Left lung (tissue), 10 donors: ENCODE data around the gene EPC2. TPM values are rescaled to one million over a fixed set of nuclear protein-coding genes. Genes with fewer than 3 reads are reported as not detected.

Source experiments
- ATAC-seq: fragments of 200-7000 bp; cut with Tn5 transposase; one replicate; pipeline ENCODE4 v1.9.1; 2020; ENCODE audit warnings: moderate library complexity
- DNase-seq, 4 donors: peaks; one replicate each; pipeline ENCODE4 v3.0.0-alpha.2; 2013 to 2020
- H3K27ac ChIP-seq, 2 donors: fragments of 200-600 bp; sonication (generic) in 1 of 2; one replicate each; pipeline versions ENCODE4 v1.5.0 to v1.8.0; 2020 to 2021
- H3K27me3 ChIP-seq, 2 donors: fragments of 200-600 bp; sonication (generic) in 1 of 2; one replicate each; pipeline versions ENCODE4 v1.5.0 to v1.8.0; 2020 to 2021
- H3K36me3 ChIP-seq, 2 donors: fragments of 200-600 bp; sonication (generic) in 1 of 2; one replicate each; pipeline versions ENCODE4 v1.5.0 to v1.8.0; 2020 to 2021
- H3K4me1 ChIP-seq, 2 donors: fragments of 200-600 bp; one replicate each; pipeline ENCODE4 v1.8.0; 2021
- H3K4me3 ChIP-seq, 2 donors: fragments of 200-600 bp; sonication (generic) in 1 of 2; one replicate each; pipeline versions ENCODE4 v1.5.0 to v1.8.0; 2020 to 2021; ENCODE audit warnings: mild to moderate bottlenecking in 1 of 2
- H3K9me3 ChIP-seq, 2 donors: fragments of 200-600 bp; sonication (generic) in 1 of 2; one replicate each; pipeline versions ENCODE4 v1.5.0 to v1.8.0; 2020 to 2021
- intact Hi-C, 2 donors: fragments of 100-400 bp; cut with DNase I; formaldehyde crosslinking; loops; one replicate each; pipeline versions ENCODE4 v1.11.2 to v1.14.2; 2022
- polyA plus RNA-seq, 6 donors: library from polyadenylated mRNA; unstranded; fragments of 120-200 nt; gene quantifications; one replicate each; pipeline ENCODE4 v1.2.1, GENCODE V29; 2013; ENCODE audit not compliant: insufficient read length in 6 of 6
- total RNA-seq, 2 donors: library from RNA; stranded (reverse); fragmentation: NEBNext Ultra II Directional; extraction: Animal tissue kit (Norgen Biotek cat#: 25700); gene quantifications; one replicate each; pipeline ENCODE4 v1.2.1, GENCODE V29; 2021
- TF ChIP-seq, protein P1 (sequence below), 2 donors: fragments of 200-600 bp; sonication (generic) in 1 of 2; IDR thresholded peaks; one replicate each; pipeline versions ENCODE4 v1.5.0 to v1.8.0; 2021; ENCODE audit warnings: antibody characterized with exemption in 2 of 2
- donor health status: DM: no; HTN: yes; CAD: no.
- donor health status: DM: no; HTN: no; CAD: no.

The EPC2 gene
- total and polyA plus RNA-seq, 8 donors: 28.7 to 65.5 (median 60.6) TPM

DNA sequence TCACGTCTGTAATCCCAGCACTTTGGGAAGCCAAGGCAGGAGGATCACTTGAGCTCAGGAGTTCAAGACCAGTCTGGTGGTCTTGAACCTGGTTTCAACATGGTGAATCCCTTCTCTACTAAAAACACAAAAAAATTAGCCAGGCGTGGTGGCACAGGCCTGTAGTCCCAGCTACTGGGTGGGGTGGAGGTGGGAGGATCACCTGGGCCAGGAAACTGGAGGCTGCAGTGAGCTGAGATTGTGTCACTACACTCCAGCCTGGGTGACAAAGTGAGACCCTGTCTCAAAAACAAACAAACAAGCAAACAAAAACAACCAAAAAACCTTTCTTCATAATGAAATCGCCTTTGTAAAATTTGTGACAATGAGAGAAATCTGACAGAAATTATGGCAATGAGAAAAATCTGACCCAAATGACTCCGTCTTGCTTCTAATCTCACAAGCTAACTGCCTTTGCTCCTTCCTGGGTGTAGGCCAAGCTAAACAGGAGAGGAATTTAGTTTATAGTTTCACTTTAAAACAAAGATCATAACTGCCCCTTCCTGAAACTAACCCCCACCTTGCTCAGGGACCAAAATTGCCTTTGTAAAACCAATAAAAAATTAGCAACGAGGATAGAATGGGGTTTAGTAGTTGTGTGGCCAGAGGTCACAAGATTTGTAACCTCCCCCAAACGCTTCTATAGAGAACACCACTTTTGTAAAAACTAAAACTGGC is 169.8 kb downstream of the EPC2 start:
- TF ChIP-seq, protein P1, sequence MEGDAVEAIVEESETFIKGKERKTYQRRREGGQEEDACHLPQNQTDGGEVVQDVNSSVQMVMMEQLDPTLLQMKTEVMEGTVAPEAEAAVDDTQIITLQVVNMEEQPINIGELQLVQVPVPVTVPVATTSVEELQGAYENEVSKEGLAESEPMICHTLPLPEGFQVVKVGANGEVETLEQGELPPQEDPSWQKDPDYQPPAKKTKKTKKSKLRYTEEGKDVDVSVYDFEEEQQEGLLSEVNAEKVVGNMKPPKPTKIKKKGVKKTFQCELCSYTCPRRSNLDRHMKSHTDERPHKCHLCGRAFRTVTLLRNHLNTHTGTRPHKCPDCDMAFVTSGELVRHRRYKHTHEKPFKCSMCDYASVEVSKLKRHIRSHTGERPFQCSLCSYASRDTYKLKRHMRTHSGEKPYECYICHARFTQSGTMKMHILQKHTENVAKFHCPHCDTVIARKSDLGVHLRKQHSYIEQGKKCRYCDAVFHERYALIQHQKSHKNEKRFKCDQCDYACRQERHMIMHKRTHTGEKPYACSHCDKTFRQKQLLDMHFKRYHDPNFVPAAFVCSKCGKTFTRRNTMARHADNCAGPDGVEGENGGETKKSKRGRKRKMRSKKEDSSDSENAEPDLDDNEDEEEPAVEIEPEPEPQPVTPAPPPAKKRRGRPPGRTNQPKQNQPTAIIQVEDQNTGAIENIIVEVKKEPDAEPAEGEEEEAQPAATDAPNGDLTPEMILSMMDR (IDR thresholded peaks at IDR 0.05): no peak
- DNase-seq (peak in 2 of 4 donors; percentile 34 to 59), ATAC-seq (peak; percentile 71)
- intact Hi-C loops: no loop called here
- Histone ChIP-seq H3K4me3 (no peak overlapping the region), H3K36me3 (no peaks in the 10 kb centered on the region), H3K4me1 (peaks cover 0 to 5% of the 10 kb centered on the region in 2 donors), H3K27me3 (peaks cover 0 to 10% of the 10 kb centered on the region in 2 donors), H3K27ac (no peak overlapping the region), H3K9me3 (no peaks in the 10 kb centered on the region)

DNA sequence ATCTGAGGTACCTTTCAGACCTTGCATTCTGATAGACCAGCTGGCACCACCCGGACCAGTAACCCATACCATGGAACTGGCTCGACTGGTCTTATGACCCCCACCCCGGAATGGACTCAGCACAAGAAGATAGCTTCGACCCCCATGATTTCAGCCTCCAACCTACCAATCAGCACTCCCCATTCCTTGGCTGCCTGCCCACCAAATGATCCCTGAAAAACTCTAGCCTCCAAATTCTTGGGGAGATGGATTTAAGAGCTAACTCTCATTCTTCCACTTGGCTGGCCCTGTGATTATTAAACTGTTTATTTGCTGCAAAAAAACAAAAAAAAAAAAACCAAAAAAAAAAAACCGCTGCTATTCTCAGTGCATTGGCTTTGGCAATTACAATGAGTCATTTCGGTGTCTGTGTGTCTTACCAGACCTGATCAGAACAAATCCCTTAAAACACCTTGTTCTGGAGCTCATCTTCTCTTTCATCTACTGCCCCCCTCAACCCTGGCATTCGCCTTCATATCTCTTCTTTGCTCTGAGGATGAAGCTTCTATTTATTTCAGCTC is 170.4 kb downstream of the EPC2 start:
- H3K9me3 ChIP-seq: no peaks in the 10 kb centered on the region
- H3K27ac ChIP-seq: no peak overlapping the region
- intact Hi-C loops: no loop called here
- DNase-seq (no peak), ATAC-seq (peak; percentile 22)
- no peaks in the 10 kb centered on the region for H3K36me3 ChIP-seq
- H3K4me3 ChIP-seq: no peak overlapping the region
- peaks cover 0 to 10% of the 10 kb centered on the region in 2 donors for H3K27me3 ChIP-seq
- H3K4me1 ChIP-seq: peaks cover 0 to 5% of the 10 kb centered on the region in 2 donors
- TF ChIP-seq, protein P1 (IDR thresholded peaks at IDR 0.05): no peak

DNA sequence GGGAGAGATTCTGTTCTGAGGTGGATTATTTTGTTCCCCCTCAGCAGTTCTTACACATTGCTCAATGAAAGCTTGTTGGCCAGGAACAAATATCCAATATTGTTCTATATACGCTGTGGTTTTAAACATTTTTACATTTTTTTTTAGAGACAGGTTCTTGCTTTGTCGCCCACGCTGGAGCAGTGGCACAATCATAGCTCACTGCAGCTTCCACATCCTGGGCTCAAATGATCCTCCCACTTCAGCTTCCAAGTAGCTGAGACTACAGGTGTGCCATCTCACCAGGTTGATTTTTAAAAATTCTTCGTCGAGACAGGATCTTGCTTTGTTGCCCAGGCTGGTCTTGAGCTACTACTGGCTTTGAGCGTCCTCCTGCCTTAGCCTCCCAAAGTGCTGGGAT is 171.6 kb downstream of the EPC2 start:
- DNase-seq: no peak
- intact Hi-C loops: no loop called here
- peaks cover 0 to 5% of the 10 kb centered on the region in 2 donors for H3K4me1 ChIP-seq
- peaks cover 0 to 10% of the 10 kb centered on the region in 2 donors for H3K27me3 ChIP-seq
- no peaks in the 10 kb centered on the region for H3K36me3 ChIP-seq
- TF ChIP-seq, protein P1 (IDR thresholded peaks at IDR 0.05): no peak
- no peak overlapping the region for H3K27ac ChIP-seq
- no peaks in the 10 kb centered on the region for H3K9me3 ChIP-seq
- H3K4me3 ChIP-seq: no peak overlapping the region
- ATAC-seq: no peak

DNA sequence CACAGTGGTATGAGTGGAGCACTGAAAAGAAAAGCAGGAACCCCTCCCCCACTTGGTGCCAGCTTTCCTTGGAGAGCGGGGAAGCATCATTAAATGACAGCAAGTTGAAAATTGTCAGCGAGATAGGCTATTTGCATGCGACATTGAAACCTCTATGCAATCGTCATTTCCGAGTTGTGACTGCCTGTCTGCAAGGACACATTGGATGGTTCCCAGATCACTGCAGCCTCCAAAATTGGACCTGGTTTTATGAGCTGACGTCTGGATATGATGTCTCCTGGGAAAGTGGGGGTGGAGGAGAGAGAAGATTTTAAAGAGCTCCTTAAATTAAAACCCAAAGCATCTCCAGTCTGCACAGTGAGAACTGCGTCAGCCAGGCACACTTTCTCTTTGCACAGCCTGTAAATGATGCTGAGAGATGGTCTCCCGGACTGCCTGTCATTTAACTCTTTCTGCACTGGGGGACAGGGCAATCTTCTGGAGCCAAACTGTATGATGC is 172.7 kb downstream of the EPC2 start:
- DNase-seq (peak in 1 of 4 donors; percentile 13), ATAC-seq (no peak)
- Histone ChIP-seq H3K4me1 (peaks cover 0 to 5% of the 10 kb centered on the region in 2 donors), H3K27ac (no peak overlapping the region), H3K27me3 (peaks cover 0 to 10% of the 10 kb centered on the region in 2 donors), H3K9me3 (no peaks in the 10 kb centered on the region), H3K36me3 (no peaks in the 10 kb centered on the region), H3K4me3 (no peak overlapping the region)
- intact Hi-C loops: no loop called here
- TF ChIP-seq, protein P1 (IDR thresholded peaks at IDR 0.05): no peak

DNA sequence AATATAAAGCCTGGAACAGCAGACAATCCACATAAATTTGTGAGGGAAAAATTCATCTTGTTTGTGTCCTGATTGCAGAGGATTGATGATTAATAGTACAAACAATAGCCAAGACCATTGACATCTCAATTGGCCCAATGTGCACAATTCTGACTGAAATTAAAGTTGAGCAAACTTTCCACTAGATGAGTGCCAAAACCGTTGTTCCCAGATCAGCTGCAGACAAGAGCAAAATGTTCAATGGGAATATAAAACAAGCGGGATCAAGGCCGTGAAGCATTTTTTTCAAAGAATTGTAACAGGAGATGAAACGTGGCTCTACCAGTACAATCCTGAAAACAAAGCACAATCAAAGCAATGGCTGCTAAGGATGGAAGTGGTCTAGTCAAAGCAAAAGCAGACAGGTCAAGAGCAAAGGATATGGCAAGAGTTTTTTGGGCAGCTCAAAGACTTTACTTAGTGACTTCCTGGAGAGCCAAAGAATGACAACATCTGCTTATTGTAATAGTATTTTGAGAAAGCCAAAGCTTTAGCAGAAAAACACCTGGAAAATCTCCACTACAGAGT is 174.6 kb downstream of the EPC2 start:
- Histone ChIP-seq H3K9me3 (no peaks in the 10 kb centered on the region), H3K4me3 (no peak overlapping the region), H3K36me3 (no peaks in the 10 kb centered on the region), H3K27me3 (peaks cover 0 to 10% of the 10 kb centered on the region in 2 donors), H3K4me1 (peaks cover 0 to 3% of the 10 kb centered on the region in 2 donors), H3K27ac (no peak overlapping the region)
- ATAC-seq: no peak
- intact Hi-C loops: no loop called here
- no peak for DNase-seq
- TF ChIP-seq, protein P1 (IDR thresholded peaks at IDR 0.05): no peak
